Activated CD8-positive, alpha-beta memory T cell treated with anti-CD3 and anti-CD28 coated beads, Interleukin-2, amount 10 ng/mL, durations not matched to agents 7 days and 5 days (primary cell): ENCODE measurements around the gene ATP6V0C. TPM values are rescaled to one million over a fixed set of nuclear protein-coding genes. Genes with fewer than 3 reads are reported as not detected.
A peak's percentile ranks its signal among the peaks of the same experiment; 100 is the strongest.
"Not testable (repeated sequence)": the region's sequence is repeated elsewhere in the genome, so short reads cannot be mapped to it uniquely, and the experiment has no call there.

Experiments used
- ATAC-seq: fragments of 150-1000 bp; cut with Tn5 transposase; one replicate; pipeline ENCODE4 v1.10.0; 2021; ENCODE audit warnings: moderate library complexity
- CTCF ChIA-PET: fragments of 350-600 bp; sonication (Branson Sonifier 250); formaldehyde crosslinking; loops from one replicate; lab custom pipeline; 2021; ENCODE audit warnings: antibody characterized with exemption; lab: Charles Lee
- DNase-seq: peaks from one replicate; pipeline ENCODE4 v3.0.0-alpha.2; 2020
- H3K27ac Mint-ChIP-seq: one replicate; pipeline ENCODE4 v1.8.0; 2021; ENCODE audit warnings: mild to moderate bottlenecking, mixed read lengths
- H3K27me3 Mint-ChIP-seq: one replicate; pipeline ENCODE4 v1.8.0; 2021; ENCODE audit warnings: mixed read lengths
- H3K36me3 Mint-ChIP-seq: one replicate; pipeline ENCODE4 v1.8.0; 2021; ENCODE audit warnings: mild to moderate bottlenecking, mixed read lengths
- H3K4me1 Mint-ChIP-seq: one replicate; pipeline ENCODE4 v1.8.0; 2021; ENCODE audit warnings: mixed read lengths
- H3K4me3 Mint-ChIP-seq: one replicate; pipeline ENCODE4 v1.8.0; 2021; ENCODE audit warnings: mild to moderate bottlenecking, moderate library complexity, mixed read lengths
- H3K9me3 Mint-ChIP-seq: one replicate; pipeline ENCODE4 v1.8.0; 2022; ENCODE audit warnings: low read depth, mixed read lengths
- total RNA-seq, 2 experiments: library from RNA; stranded (reverse); gene quantifications; one replicate each; pipeline ENCODE4 v1.2.3, GENCODE V29; 2021

ATP6V0C gene
- total RNA-seq, 2 experiments from 2014 or later, result 104 to 121 TPM

DNA sequence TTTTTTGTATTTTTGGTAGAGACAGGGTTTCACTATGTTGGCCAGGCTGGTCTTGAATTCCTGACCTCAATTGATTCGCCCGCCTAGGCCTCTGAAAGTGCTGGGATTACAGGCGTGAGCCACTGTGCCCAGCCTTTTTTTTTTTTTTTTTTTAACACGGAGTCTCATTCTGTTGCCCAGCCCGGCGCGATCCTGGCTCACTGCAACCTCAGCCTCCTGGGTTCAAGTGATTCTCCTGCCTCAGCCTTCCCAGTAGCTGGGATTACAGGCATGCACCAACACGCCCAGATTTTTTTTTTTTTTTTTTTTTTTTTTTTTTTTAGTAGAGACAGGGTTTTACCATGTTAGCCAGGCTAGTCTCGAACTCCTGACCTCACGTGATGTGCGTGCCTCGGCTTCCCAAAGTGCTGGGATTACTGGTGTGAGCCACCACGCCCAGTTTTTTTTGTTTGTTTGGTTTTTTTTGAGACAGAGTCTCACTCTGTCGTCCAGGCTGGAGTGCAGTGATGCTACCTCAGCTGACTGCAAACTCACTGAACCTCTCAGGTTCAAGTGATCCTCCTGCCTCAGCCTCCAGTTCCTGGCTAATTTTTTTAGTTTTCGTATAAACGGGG, 19.5 kb downstream of the ATP6V0C start:
- DNase-seq, result peak; percentile 41
- H3K27ac Mint-ChIP-seq, result peak overlapping the region; percentile 98
- peaks cover 24% of the 10 kb centered on the region for H3K4me1 Mint-ChIP-seq
- H3K27me3 Mint-ChIP-seq, H3K9me3 Mint-ChIP-seq, ATAC-seq, H3K36me3 Mint-ChIP-seq: not testable (repeated sequence)
- peak overlapping the region; percentile 82 for H3K4me3 Mint-ChIP-seq
- CTCF ChIA-PET, result interaction anchor here (0.8 to 1.6 kb wide), 3 partner anchors 12 to 59 kb away, joined by 3 to 7 read pairs (median 4); no protein-coding TSS in a partner anchor

DNA sequence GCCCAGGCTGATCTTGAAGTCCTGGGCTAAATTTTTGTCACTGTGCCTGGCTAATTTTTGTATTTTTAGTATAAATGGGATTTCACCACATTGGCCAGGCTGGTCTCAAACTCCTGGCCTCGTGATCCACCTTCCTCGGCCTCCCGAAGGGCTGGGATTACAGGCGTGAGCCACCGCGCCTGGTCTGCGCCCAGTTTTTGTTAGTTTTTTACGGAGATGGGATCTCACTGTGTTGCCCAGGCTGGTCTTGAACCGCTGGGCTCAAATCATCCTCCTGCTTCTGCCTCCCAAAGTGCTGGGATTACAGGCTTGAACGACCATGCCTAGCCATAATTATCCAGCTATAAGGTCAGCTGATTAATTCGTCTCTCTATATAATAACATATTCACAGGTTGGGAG, 20.2 kb downstream of the ATP6V0C start:
- Mint-ChIP-seq H3K4me1 (peaks cover 27% of the 10 kb centered on the region), H3K4me3 (peak overlapping the region; percentile 51), H3K27ac (peak overlapping the region; percentile 72), H3K36me3 (no peaks in the 10 kb centered on the region), H3K9me3 (no peaks in the 10 kb centered on the region), H3K27me3 (no peaks in the 10 kb centered on the region)
- CTCF ChIA-PET, result no interaction called here
- DNase-seq, result no peak
- ATAC-seq, result no peak

DNA sequence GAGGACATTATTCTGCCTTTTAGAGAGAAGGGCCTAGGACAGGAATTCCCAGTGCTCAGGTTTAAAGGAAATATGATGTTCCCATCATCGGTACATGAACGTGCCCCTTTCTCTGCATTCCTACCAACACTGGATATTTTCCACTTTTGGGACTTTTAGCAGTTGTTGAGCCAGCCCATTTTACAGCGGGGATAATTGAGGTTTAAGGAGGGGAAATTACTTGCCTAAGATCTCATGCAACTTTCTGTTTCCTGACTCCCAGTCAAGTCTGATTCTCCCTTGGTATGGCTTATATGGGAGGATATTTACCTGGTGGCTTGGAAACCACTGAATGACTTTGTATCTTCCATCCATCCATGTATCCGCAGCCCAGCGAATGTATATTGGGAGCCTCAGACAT, 20.6 kb downstream of the ATP6V0C start:
- DNase-seq, H3K27me3 Mint-ChIP-seq, H3K9me3 Mint-ChIP-seq, H3K36me3 Mint-ChIP-seq, H3K4me3 Mint-ChIP-seq, ATAC-seq: not testable (repeated sequence)
- Mint-ChIP-seq H3K4me1 (peaks cover 32% of the 10 kb centered on the region), H3K27ac (peak overlapping the region; percentile 72)
- CTCF ChIA-PET, result interaction anchor here (0.5 to 0.7 kb wide), 2 partner anchors 46 to 305 kb away, joined by 3 read pairs; no protein-coding TSS in a partner anchor

DNA sequence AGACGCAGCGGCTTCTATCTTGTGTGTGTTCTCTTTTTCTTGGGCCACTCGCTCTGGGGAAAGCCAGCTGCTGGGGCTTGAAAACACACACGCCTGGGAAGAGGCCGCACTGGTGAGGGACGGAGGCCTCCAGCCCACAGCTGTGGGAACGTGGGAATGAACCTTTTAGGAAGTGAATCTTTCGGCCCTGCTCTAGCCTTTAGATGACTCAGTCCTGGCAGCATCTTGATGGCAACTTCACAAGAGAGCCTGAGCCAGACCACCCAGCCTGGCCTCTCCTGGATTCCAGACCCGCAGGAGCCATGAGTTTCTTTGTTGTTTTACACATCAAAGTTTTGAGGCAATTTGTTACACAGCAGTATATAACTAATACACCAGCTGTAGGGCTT, 21.9 kb downstream of the ATP6V0C start:
- H3K4me3 Mint-ChIP-seq, result no peak overlapping the region
- no peak for DNase-seq
- no peaks in the 10 kb centered on the region for H3K27me3 Mint-ChIP-seq
- H3K4me1 Mint-ChIP-seq, result peaks cover 41% of the 10 kb centered on the region
- peaks cover 4% of the 10 kb centered on the region for H3K36me3 Mint-ChIP-seq
- CTCF ChIA-PET, result no interaction called here
- no peak overlapping the region for H3K27ac Mint-ChIP-seq
- H3K9me3 Mint-ChIP-seq, result no peaks in the 10 kb centered on the region
- ATAC-seq, result no peak

DNA sequence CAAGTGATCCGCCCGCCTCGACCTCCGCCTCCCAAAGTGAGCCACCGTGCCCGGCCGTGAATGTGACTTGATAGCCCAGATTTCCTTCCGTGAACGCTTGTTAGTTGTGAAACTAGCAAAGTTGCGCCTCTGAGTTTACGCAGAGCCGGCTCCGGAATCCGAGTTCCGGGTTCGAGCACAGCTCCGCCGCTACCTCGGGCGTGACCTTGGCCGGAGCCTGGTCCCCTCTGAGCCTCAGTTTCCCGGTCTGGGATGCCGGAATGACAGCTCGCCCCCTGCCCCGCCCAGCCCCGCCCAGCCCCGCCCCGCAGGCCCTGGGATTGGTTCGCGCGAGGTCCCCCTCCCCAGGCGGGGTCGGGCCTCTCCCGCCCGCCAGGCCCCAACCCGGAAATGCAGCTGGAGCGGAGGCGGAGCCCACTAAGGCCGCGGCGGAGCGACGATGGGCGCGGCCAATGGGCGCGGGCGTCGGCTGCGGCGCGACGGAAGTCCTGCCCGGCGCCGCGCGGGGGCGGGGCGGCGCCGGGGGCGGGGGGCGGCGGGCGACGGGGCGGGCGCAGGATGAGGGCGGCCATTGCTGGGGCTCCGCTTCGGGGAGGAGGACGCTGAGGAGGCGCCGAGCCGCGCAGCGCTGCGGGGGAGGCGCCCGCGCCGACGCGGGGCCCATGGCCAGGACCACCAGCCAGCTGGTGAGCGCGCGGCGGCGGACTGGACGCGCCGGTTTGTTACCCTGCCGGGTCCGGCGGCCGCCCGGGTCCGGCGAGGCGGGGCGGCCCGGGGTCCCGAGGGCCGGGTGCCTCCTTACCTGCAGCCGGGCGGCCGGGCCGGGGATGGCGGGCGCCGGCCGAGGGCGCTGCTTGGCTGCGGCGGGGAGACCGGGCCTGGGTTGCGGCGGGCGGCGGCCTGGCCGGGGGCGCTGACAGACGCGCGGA, 24.0 kb downstream of the ATP6V0C start, which contains the start of gene PDPK1:
PDPK1 (plus strand) TSS at position 571 of the 929 bp plus-strand sequence; CDS start at position 663, 92 bp downstream.
- DNase-seq, result peak; percentile 96
- CTCF ChIA-PET, result interaction anchor here (0.8 to 1.6 kb wide), 3 partner anchors 24 to 390 kb away, joined by 3 to 4 read pairs (median 3); partner anchors contain the start of genes ATP6V0C and FLYWCH2
- Mint-ChIP-seq H3K4me1 (peaks cover 41% of the 10 kb centered on the region), H3K27ac (peak within 1 kb of the TSS; percentile 91), H3K9me3 (no peaks in the 10 kb centered on the region), H3K36me3 (peaks cover 4% of the 10 kb centered on the region), H3K4me3 (peak within 1 kb of the TSS; percentile 84), H3K27me3 (no peaks in the 10 kb centered on the region)
- peak; percentile 92 for ATAC-seq

DNA sequence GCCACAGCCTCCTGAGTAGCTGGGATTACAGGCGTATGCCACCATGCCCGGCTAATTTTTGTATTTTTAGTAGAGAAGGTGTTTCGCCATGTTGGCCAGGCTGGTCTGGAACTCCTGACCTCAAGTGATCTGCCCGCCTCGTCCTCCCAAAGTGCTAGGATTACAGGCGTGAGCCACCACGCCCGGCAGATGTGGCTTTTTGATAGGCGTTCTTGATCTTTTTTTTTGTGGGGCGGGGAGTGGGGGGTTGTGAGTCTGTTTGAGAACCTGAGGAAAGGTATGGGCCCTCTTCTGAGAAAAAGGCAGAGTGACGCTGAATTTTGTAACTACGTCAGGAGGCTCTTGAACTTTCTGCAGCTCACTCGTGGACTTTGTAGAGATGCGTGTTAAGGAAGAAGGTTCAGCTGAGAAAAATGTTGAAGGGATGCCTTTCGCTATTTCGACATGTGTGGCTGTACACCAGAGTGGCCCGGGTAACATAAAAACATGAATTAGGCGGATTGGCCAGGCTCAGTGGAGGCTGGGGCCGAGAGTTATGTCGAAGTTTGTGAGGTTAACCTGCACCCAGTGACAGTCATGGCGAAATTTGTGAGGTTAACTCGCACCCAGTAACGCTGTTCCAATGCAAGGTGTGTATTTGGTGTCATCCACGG, 25.6 kb downstream of the ATP6V0C start:
- H3K27ac Mint-ChIP-seq, result peak overlapping the region; percentile 47
- not testable (repeated sequence) for ATAC-seq, H3K27me3 Mint-ChIP-seq, DNase-seq, H3K9me3 Mint-ChIP-seq, H3K36me3 Mint-ChIP-seq
- H3K4me3 Mint-ChIP-seq, result peak overlapping the region; percentile 79
- peaks cover 36% of the 10 kb centered on the region for H3K4me1 Mint-ChIP-seq
- CTCF ChIA-PET, result interaction anchor here (1.4 kb wide), 1 partner anchor 25 kb away, joined by 4 read pairs; the partner anchor contains the start of gene ATP6V0C

DNA sequence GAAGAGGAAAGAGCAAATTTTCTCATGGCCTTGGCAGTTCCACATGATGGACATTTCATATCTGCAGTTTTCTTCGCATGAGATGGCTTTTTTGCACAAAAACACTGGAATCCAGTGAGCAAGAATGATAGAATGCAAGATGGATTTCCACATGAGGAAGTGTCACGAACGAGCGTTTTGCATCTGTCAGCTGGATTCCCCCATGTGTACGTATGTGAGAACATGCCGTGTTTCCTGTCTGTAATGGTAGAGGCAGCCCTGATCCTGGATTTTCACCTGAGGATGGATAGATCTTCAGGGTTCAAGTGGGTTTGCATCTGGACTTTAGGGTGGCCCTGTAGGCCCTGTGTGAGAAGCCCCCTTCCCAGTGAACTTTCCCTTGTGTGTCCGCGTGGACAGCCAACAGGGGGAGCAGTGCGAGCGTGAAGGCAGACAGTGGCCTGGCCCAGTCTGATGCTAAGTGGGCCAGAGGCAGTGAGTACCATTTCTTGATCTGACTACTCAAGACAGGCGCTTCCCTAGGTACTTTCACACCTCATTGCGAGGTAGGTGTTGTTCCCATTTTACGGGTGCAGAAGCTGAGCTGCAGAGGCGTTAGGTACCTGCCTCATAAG, 26.2 kb downstream of the ATP6V0C start:
- CTCF ChIA-PET, ATAC-seq, H3K9me3 Mint-ChIP-seq, H3K27ac Mint-ChIP-seq, H3K36me3 Mint-ChIP-seq, H3K27me3 Mint-ChIP-seq: not testable (repeated sequence)
- peak; percentile 57 for DNase-seq
- peak overlapping the region; percentile 79 for H3K4me3 Mint-ChIP-seq
- peaks cover 36% of the 10 kb centered on the region for H3K4me1 Mint-ChIP-seq

DNA sequence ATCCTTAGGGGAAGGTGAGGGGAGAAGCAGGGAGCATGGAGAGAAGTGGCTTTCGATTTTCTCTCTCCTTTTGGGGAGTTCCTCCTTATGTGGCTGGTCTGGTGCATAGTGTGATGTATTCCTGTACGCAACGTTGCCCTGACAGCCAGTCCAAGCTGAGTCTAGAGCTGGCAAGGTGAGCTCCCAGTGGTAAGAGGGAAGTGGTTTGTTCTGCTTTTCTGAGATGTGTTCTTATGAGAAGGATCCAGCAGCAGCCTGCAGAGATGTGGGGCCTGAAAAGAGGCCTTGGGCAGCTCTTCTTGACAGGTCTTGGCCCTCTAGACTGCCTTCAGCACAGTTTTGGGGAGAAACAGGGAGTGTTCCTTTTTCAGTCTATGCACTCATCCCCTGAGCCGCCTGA, 27.2 kb downstream of the ATP6V0C start:
- peak overlapping the region; percentile 12 for H3K4me3 Mint-ChIP-seq

DNA sequence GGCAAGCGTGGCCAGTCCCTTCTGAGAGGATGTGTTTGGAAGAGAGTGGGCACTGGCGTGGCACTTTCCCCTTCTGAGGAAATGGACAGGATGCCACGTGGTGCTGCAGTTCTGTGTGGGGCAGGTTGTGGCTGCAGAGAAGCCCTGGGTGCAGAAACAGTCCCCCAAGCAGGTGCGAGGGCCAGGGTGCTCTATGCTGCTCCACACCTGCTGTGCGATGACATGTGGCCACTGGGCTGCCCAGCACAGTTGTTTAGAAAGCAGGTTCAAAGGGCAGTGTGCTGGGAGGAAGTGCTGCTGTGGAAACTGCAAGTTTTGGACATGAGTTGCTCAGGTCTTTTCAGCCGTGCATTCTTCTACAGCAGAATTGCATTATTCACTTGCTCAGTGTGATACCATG, 27.7 kb downstream of the ATP6V0C start:
- H3K27me3 Mint-ChIP-seq, H3K4me3 Mint-ChIP-seq, ATAC-seq, H3K9me3 Mint-ChIP-seq, H3K36me3 Mint-ChIP-seq, DNase-seq, CTCF ChIA-PET: not testable (repeated sequence)
- Mint-ChIP-seq H3K27ac (peak overlapping the region; percentile 65), H3K4me1 (peaks cover 35% of the 10 kb centered on the region)

More for the DNA sequence above, 27.2 kb downstream of the ATP6V0C start:
- H3K9me3 Mint-ChIP-seq, DNase-seq, CTCF ChIA-PET, H3K27me3 Mint-ChIP-seq, H3K36me3 Mint-ChIP-seq, ATAC-seq: not testable (repeated sequence)
- Mint-ChIP-seq H3K4me1 (peaks cover 36% of the 10 kb centered on the region), H3K27ac (peak overlapping the region; percentile 65)

DNA sequence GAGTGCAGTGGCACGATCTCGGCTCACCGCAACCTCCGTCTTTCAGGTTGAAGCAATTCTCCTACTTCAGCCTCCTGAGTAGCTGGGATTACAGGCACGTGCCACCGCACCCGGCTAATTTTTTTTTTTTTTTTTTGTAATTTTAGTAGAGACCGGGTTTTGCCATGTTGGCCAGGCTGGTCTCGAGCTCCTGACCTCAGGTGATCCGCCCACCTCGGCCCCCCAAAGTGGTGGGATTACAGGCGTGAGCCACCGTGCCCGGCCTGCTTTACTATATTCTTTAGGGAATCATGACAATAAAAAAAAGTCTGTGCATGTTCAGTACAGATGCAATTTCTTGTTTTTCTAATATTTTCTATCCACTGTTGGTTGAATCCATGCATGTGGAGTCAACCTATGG, 30.0 kb downstream of the ATP6V0C start:
- CTCF ChIA-PET, DNase-seq, H3K4me3 Mint-ChIP-seq, ATAC-seq, H3K36me3 Mint-ChIP-seq, H3K9me3 Mint-ChIP-seq, H3K27me3 Mint-ChIP-seq, H3K27ac Mint-ChIP-seq: not testable (repeated sequence)
- peaks cover 27% of the 10 kb centered on the region for H3K4me1 Mint-ChIP-seq

DNA sequence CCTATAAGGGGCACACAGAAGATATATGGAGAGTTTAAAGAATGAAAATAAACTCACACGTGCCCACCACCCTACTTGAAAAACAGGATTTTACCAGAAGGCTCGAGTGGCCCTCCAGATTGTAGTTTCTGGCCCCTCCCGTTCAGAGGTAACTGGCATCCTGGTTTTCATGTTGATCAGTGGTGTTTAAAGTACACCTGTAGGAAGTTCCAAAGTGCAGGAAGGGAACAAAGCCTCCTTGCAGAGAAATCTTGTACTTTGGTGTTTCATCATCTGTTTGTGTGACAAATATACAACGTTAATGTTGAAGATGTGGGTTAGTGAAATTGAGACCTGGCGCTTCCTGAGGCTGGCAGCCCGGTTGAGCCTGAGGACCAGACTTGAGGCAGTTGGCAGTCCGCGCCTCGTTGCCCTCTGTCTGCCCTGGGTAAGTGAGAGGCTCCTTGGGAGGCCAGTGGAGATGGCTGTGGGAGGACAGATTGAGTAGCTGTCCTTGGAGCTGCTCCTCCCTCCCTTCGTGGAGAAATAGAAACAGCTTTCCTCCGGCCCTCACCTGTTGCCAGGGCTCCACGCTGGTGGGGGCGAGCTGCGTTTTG, 36.6 kb downstream of the ATP6V0C start:
- CTCF ChIA-PET, H3K27me3 Mint-ChIP-seq, ATAC-seq: not testable (repeated sequence)

DNA sequence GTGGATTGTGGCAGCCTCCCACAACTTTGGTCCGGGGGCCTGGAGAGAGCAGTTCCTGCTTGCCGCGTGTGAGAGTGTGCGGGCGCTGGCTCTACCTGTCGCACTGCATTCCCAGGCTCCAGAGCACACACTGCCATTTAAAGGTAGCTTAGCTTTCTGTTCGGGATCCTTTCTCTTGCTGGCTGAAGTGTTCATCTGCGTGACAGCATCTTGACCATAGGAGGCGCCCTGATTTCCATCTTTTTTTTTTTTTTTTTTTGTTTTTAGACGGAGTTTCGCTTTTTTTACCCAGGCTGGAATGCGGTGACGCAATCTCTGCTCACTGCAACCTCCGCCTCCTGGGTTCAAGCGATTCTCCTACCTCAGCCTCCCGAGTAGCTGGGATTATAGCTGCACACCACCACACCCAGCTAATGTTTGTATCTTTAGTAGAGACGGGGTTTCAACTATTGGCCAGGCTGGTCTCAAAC, 37.7 kb downstream of the ATP6V0C start:
- H3K4me1 Mint-ChIP-seq, H3K4me3 Mint-ChIP-seq, CTCF ChIA-PET: not testable (repeated sequence)

More for the DNA sequence above, 36.6 kb downstream of the ATP6V0C start:
- H3K9me3 Mint-ChIP-seq, H3K36me3 Mint-ChIP-seq, H3K27ac Mint-ChIP-seq, H3K4me1 Mint-ChIP-seq, H3K4me3 Mint-ChIP-seq, DNase-seq: not testable (repeated sequence)

More for the DNA sequence above, 37.7 kb downstream of the ATP6V0C start:
- H3K36me3 Mint-ChIP-seq, H3K27ac Mint-ChIP-seq, ATAC-seq, DNase-seq, H3K27me3 Mint-ChIP-seq, H3K9me3 Mint-ChIP-seq: not testable (repeated sequence)
